GM23338 (cell line): ENCODE measurements around the gene GRIA2. TPM values are rescaled to one million over a fixed set of nuclear protein-coding genes. Genes with fewer than 3 reads are reported as not detected.

ENCODE experiments used
- ATAC-seq: fragments of 200-7000 bp; cut with Tn5 transposase; 3 replicates; pipeline ENCODE4 v1.9.1; 2020
- DNase-seq: peaks from one replicate; pipeline ENCODE4 v3.0.0-alpha.2; 2015; ENCODE audit warnings: low spot score
- H2AFZ ChIP-seq: fragments of 200-600 bp; sonication (generic); 2 replicates; pipeline ENCODE4 v1.8.0; 2016; ENCODE audit warnings: antibody characterized with exemption, mild to moderate bottlenecking, moderate library complexity
- H3F3A ChIP-seq: fragments of 200-600 bp; sonication (generic); replicated peaks from 2 replicates; pipeline ENCODE4 v1.8.0; 2017; ENCODE audit warnings: antibody characterized with exemption, mixed run types, low read depth
- H3K27ac ChIP-seq: fragments of 200-600 bp; sonication (generic); 2 replicates; pipeline ENCODE4 v1.6.1; 2016; ENCODE audit warnings: low read depth
- H3K27me3 ChIP-seq: fragments of 200-600 bp; sonication (generic); 2 replicates; pipeline ENCODE4 v1.8.0; 2016; ENCODE audit warnings: mild to moderate bottlenecking, mixed run types, moderate library complexity; ENCODE audit not compliant: insufficient read depth
- H3K36me3 ChIP-seq: fragments of 200-600 bp; sonication (generic); 2 replicates; pipeline ENCODE4 v1.8.0; 2016; ENCODE audit warnings: mild to moderate bottlenecking; ENCODE audit not compliant: insufficient read depth
- H3K4me1 ChIP-seq: fragments of 200-600 bp; sonication (generic); 2 replicates; pipeline ENCODE4 v1.8.0; 2016; ENCODE audit warnings: mild to moderate bottlenecking, moderate library complexity; ENCODE audit not compliant: insufficient read depth
- H3K4me2 ChIP-seq: fragments of 200-600 bp; sonication (generic); 2 replicates; pipeline ENCODE4 v1.7.1; 2017; ENCODE audit warnings: mixed run types
- H3K4me3 ChIP-seq: fragments of 200-600 bp; sonication (generic); 2 replicates; pipeline ENCODE4 v1.6.1; 2016; ENCODE audit warnings: mixed run types
- H3K79me2 ChIP-seq: fragments of 200-600 bp; sonication (generic); replicated peaks from 2 replicates; pipeline ENCODE4 v1.8.0; 2017; ENCODE audit warnings: mild to moderate bottlenecking; ENCODE audit not compliant: insufficient read depth
- H3K9me2 ChIP-seq: fragments of 200-600 bp; sonication (generic); 2 replicates; pipeline ENCODE4 v1.8.0; 2017; ENCODE audit not compliant: insufficient read depth
- H4K20me1 ChIP-seq: fragments of 200-600 bp; sonication (generic); replicated peaks from 2 replicates; pipeline ENCODE4 v1.8.0; 2017; ENCODE audit warnings: mild to moderate bottlenecking; ENCODE audit not compliant: insufficient read depth
- H3K27ac Mint-ChIP-seq: 2 replicates; pipeline ENCODE4 v1.8.0; 2020; ENCODE audit warnings: inconsistent platforms, mild to moderate bottlenecking, moderate library complexity, mixed read lengths
- H3K27me3 Mint-ChIP-seq: 3 replicates; pipeline ENCODE4 v1.8.0; 2022; ENCODE audit warnings: low read depth, mild to moderate bottlenecking, moderate library complexity, mixed read lengths, inconsistent platforms; ENCODE audit not compliant: insufficient read depth, poor library complexity
- H3K36me3 Mint-ChIP-seq: 3 replicates; pipeline ENCODE4 v1.8.0; 2021; ENCODE audit warnings: low read depth, mild to moderate bottlenecking, inconsistent platforms, moderate library complexity, mixed read lengths
- H3K4me1 Mint-ChIP-seq: 3 replicates; pipeline ENCODE4 v1.8.0; 2020; ENCODE audit warnings: mild to moderate bottlenecking, inconsistent platforms, mixed read lengths
- H3K4me3 Mint-ChIP-seq: 3 replicates; pipeline ENCODE4 v1.8.0; 2021; ENCODE audit warnings: moderate library complexity, mild to moderate bottlenecking, inconsistent platforms, mixed read lengths
- H3K9me3 Mint-ChIP-seq: 3 replicates; pipeline ENCODE4 v1.8.0; 2020; ENCODE audit warnings: moderate library complexity, mild to moderate bottlenecking, inconsistent platforms, mixed read lengths
- CREB1 ChIP-seq: fragments of 250-450 bp; sonication (Bioruptor Pico); IDR thresholded peaks from 2 replicates; pipeline ENCODE4 v1.5.0; 2020; ENCODE audit warnings: low read depth, mild to moderate bottlenecking, moderate library complexity
- EZH2 ChIP-seq: fragments of 200-600 bp; sonication (generic); IDR thresholded peaks from one replicate; pipeline ENCODE4 v1.8.0; 2017; ENCODE audit warnings: antibody characterized with exemption, mild to moderate bottlenecking, low read depth; ENCODE audit not compliant: unreplicated experiment
- EZH2phosphoT487 ChIP-seq: fragments of 200-600 bp; sonication (generic); IDR thresholded peaks from one replicate; pipeline ENCODE4 v1.8.1; 2018; ENCODE audit warnings: antibody characterized with exemption; ENCODE audit not compliant: unreplicated experiment
- JUNB ChIP-seq: IDR thresholded peaks from one replicate; pipeline ENCODE4 v1.6.1; 2016; ENCODE audit warnings: antibody characterized with exemption; ENCODE audit not compliant: unreplicated experiment
- NANOG ChIP-seq: IDR thresholded peaks from 2 replicates; pipeline ENCODE4 v1.6.1; 2016; ENCODE audit warnings: antibody characterized with exemption, borderline replicate concordance
- POLR2AphosphoS5 ChIP-seq: IDR thresholded peaks from 2 replicates; pipeline ENCODE4 v1.6.1; 2016; ENCODE audit warnings: antibody characterized with exemption, low read depth
- STAT1 ChIP-seq: IDR thresholded peaks from one replicate; pipeline ENCODE4 v1.6.1; 2016; ENCODE audit warnings: antibody characterized with exemption; ENCODE audit not compliant: unreplicated experiment
- ZNF114 ChIP-seq: fragments of 250-450 bp; sonication (Bioruptor Pico); IDR thresholded peaks from 2 replicates; pipeline ENCODE4 v1.5.0; 2020; ENCODE audit warnings: mild to moderate bottlenecking, moderate library complexity
- ZNF331 ChIP-seq: fragments of 250-450 bp; sonication (Bioruptor Pico); IDR thresholded peaks from 2 replicates; pipeline ENCODE4 v1.5.0; 2020; ENCODE audit warnings: low read depth, mild to moderate bottlenecking, moderate library complexity
- polyA plus RNA-seq: library from polyadenylated mRNA; unstranded; fragments of >200 nt; fragmentation: Nextera tagmentation; extraction: Ambion mirVana; gene quantifications from 2 replicates; pipeline ENCODE4 v1.2.1, GENCODE V29; 2016
- total RNA-seq: library from RNA; depleted of rRNA; stranded (reverse); fragments of >200 nt; shearing (Covaris generic); gene quantifications from 2 replicates; pipeline ENCODE4 v1.2.3, GENCODE V29; 2014
- TF ChIP-seq, protein P1 (sequence below): IDR thresholded peaks from one replicate; pipeline ENCODE4 v1.6.1; 2018; ENCODE audit warnings: antibody characterized with exemption; ENCODE audit not compliant: unreplicated experiment
- TF ChIP-seq, protein P2 (sequence below): fragments of 250-450 bp; sonication (Bioruptor Pico); IDR thresholded peaks from 2 replicates; pipeline ENCODE4 v1.5.0; 2020; ENCODE audit warnings: mild to moderate bottlenecking, moderate library complexity
- TF ChIP-seq, protein P3 (sequence below), 2 experiments: fragments of 200-600 bp in 1 of 2; sonication (generic) in 1 of 2; conservative IDR thresholded peaks; 2 replicates each; pipeline versions ENCODE4 v1.5.1 to v1.6.1; 2016 to 2017; ENCODE audit warnings: antibody characterized with exemption in 2 of 2, low read depth in 2 of 2, mild to moderate bottlenecking in 2 of 2, moderate library complexity in 1 of 2
- TF ChIP-seq, protein P4 (sequence below): IDR thresholded peaks from 2 replicates; pipeline ENCODE4 v1.6.1; 2016; ENCODE audit warnings: antibody characterized with exemption

Gene GRIA2
- total and polyA plus RNA-seq, 2 experiments from 2014 or later: not detected

DNA sequence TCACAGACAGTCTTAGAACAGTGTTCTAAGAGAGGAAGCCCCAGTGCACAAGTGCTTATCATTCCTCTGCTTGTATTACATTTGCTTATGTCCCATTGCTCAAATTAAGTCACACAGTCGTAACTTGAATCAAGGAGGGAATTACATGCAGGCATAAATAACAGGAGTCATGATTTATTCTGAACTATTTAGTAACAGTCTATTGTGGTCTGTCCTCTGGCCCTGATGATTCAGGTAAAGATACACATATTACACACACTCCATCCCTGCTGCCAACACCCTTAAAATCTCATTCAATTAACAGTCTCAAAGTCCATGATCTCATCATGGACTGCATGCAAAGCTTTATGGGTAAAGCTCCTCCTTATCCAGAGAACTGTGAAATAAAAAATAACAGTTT is 60.1 kb downstream of the GRIA2 start:
- H3K4me1 ChIP-seq: no peaks in the 10 kb centered on the region
- no peaks in the 10 kb centered on the region for H3F3A ChIP-seq
- Mint-ChIP-seq H3K27ac (no peak overlapping the region), H3K27me3 (no peaks in the 10 kb centered on the region), H3K4me1 (no peaks in the 10 kb centered on the region), H3K36me3 (no peaks in the 10 kb centered on the region), H3K9me3 (0 out of 3 replicates have a peak, but pooled peaks cover under 1% of the 10 kb centered on the region), H3K4me3 (no peak overlapping the region)
- H3K4me2 ChIP-seq: no peak overlapping the region
- H3K4me3 ChIP-seq: no peak overlapping the region
- no peaks in the 10 kb centered on the region for H3K27me3 ChIP-seq
- no peaks in the 10 kb centered on the region for H3K36me3 ChIP-seq
- no peak overlapping the region for H2AFZ ChIP-seq
- H3K79me2 ChIP-seq: no peaks in the 10 kb centered on the region
- H4K20me1 ChIP-seq: no peaks in the 10 kb centered on the region
- H3K9me2 ChIP-seq: no peaks in the 10 kb centered on the region
- no peak overlapping the region for H3K27ac ChIP-seq
- DNase-seq (no peak), ATAC-seq (no peak)
- TF ChIP-seq EZH2 (no peak), STAT1 (no peak), POLR2AphosphoS5 (no peak), NANOG (no peak), ZNF114 (CRISPR knock-in tag) (no peak), ZNF331 (no peak), EZH2phosphoT487 (no peak), JUNB (no peak), CREB1 (CRISPR knock-in tag) (no peak)
- TF ChIP-seq, protein P1, sequence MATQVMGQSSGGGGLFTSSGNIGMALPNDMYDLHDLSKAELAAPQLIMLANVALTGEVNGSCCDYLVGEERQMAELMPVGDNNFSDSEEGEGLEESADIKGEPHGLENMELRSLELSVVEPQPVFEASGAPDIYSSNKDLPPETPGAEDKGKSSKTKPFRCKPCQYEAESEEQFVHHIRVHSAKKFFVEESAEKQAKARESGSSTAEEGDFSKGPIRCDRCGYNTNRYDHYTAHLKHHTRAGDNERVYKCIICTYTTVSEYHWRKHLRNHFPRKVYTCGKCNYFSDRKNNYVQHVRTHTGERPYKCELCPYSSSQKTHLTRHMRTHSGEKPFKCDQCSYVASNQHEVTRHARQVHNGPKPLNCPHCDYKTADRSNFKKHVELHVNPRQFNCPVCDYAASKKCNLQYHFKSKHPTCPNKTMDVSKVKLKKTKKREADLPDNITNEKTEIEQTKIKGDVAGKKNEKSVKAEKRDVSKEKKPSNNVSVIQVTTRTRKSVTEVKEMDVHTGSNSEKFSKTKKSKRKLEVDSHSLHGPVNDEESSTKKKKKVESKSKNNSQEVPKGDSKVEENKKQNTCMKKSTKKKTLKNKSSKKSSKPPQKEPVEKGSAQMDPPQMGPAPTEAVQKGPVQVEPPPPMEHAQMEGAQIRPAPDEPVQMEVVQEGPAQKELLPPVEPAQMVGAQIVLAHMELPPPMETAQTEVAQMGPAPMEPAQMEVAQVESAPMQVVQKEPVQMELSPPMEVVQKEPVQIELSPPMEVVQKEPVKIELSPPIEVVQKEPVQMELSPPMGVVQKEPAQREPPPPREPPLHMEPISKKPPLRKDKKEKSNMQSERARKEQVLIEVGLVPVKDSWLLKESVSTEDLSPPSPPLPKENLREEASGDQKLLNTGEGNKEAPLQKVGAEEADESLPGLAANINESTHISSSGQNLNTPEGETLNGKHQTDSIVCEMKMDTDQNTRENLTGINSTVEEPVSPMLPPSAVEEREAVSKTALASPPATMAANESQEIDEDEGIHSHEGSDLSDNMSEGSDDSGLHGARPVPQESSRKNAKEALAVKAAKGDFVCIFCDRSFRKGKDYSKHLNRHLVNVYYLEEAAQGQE: no peak
- TF ChIP-seq, protein P2, sequence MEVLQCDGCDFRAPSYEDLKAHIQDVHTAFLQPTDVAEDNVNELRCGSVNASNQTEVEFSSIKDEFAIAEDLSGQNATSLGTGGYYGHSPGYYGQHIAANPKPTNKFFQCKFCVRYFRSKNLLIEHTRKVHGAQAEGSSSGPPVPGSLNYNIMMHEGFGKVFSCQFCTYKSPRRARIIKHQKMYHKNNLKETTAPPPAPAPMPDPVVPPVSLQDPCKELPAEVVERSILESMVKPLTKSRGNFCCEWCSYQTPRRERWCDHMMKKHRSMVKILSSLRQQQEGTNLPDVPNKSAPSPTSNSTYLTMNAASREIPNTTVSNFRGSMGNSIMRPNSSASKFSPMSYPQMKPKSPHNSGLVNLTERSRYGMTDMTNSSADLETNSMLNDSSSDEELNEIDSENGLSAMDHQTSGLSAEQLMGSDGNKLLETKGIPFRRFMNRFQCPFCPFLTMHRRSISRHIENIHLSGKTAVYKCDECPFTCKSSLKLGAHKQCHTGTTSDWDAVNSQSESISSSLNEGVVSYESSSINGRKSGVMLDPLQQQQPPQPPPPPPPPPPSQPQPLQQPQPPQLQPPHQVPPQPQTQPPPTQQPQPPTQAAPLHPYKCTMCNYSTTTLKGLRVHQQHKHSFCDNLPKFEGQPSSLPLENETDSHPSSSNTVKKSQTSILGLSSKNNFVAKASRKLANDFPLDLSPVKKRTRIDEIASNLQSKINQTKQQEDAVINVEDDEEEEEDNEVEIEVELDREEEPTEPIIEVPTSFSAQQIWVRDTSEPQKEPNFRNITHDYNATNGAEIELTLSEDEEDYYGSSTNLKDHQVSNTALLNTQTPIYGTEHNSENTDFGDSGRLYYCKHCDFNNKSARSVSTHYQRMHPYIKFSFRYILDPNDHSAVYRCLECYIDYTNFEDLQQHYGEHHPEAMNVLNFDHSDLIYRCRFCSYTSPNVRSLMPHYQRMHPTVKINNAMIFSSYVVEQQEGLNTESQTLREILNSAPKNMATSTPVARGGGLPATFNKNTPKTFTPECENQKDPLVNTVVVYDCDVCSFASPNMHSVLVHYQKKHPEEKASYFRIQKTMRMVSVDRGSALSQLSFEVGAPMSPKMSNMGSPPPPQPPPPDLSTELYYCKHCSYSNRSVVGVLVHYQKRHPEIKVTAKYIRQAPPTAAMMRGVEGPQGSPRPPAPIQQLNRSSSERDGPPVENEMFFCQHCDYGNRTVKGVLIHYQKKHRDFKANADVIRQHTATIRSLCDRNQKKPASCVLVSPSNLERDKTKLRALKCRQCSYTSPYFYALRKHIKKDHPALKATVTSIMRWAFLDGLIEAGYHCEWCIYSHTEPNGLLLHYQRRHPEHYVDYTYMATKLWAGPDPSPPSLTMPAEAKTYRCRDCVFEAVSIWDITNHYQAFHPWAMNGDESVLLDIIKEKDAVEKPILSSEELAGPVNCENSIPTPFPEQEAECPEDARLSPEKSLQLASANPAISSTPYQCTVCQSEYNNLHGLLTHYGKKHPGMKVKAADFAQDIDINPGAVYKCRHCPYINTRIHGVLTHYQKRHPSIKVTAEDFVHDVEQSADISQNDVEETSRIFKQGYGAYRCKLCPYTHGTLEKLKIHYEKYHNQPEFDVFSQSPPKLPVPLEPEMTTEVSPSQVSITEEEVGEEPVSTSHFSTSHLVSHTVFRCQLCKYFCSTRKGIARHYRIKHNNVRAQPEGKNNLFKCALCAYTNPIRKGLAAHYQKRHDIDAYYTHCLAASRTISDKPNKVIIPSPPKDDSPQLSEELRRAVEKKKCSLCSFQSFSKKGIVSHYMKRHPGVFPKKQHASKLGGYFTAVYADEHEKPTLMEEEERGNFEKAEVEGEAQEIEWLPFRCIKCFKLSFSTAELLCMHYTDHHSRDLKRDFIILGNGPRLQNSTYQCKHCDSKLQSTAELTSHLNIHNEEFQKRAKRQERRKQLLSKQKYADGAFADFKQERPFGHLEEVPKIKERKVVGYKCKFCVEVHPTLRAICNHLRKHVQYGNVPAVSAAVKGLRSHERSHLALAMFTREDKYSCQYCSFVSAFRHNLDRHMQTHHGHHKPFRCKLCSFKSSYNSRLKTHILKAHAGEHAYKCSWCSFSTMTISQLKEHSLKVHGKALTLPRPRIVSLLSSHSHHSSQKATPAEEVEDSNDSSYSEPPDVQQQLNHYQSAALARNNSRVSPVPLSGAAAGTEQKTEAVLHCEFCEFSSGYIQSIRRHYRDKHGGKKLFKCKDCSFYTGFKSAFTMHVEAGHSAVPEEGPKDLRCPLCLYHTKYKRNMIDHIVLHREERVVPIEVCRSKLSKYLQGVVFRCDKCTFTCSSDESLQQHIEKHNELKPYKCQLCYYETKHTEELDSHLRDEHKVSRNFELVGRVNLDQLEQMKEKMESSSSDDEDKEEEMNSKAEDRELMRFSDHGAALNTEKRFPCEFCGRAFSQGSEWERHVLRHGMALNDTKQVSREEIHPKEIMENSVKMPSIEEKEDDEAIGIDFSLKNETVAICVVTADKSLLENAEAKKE (CRISPR knock-in tag): no peak
- TF ChIP-seq, protein P3, sequence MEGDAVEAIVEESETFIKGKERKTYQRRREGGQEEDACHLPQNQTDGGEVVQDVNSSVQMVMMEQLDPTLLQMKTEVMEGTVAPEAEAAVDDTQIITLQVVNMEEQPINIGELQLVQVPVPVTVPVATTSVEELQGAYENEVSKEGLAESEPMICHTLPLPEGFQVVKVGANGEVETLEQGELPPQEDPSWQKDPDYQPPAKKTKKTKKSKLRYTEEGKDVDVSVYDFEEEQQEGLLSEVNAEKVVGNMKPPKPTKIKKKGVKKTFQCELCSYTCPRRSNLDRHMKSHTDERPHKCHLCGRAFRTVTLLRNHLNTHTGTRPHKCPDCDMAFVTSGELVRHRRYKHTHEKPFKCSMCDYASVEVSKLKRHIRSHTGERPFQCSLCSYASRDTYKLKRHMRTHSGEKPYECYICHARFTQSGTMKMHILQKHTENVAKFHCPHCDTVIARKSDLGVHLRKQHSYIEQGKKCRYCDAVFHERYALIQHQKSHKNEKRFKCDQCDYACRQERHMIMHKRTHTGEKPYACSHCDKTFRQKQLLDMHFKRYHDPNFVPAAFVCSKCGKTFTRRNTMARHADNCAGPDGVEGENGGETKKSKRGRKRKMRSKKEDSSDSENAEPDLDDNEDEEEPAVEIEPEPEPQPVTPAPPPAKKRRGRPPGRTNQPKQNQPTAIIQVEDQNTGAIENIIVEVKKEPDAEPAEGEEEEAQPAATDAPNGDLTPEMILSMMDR (conservative IDR thresholded peaks at IDR 0.05; ENCODE audit: low read depth in 2 of 2): no peak
- TF ChIP-seq, protein P4, sequence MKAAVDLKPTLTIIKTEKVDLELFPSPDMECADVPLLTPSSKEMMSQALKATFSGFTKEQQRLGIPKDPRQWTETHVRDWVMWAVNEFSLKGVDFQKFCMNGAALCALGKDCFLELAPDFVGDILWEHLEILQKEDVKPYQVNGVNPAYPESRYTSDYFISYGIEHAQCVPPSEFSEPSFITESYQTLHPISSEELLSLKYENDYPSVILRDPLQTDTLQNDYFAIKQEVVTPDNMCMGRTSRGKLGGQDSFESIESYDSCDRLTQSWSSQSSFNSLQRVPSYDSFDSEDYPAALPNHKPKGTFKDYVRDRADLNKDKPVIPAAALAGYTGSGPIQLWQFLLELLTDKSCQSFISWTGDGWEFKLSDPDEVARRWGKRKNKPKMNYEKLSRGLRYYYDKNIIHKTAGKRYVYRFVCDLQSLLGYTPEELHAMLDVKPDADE: no peak
